Hepatocyte (in vitro differentiated cells): ENCODE data around the gene TOM1L1.

ENCODE experiments used
- EZH2 ChIP-seq: fragments of 200-600 bp; sonication (generic); IDR thresholded peaks from 2 replicates; pipeline ENCODE4 v1.6.1; 2016; ENCODE audit warnings: antibody characterized with exemption, mild to moderate bottlenecking, borderline replicate concordance
- TF ChIP-seq, protein P1 (sequence below): fragments of 200-600 bp; sonication (generic); IDR thresholded peaks from 2 replicates; pipeline ENCODE4 v1.5.1; 2016; ENCODE audit warnings: antibody characterized with exemption, mild to moderate bottlenecking; ENCODE audit not compliant: poor library complexity

DNA sequence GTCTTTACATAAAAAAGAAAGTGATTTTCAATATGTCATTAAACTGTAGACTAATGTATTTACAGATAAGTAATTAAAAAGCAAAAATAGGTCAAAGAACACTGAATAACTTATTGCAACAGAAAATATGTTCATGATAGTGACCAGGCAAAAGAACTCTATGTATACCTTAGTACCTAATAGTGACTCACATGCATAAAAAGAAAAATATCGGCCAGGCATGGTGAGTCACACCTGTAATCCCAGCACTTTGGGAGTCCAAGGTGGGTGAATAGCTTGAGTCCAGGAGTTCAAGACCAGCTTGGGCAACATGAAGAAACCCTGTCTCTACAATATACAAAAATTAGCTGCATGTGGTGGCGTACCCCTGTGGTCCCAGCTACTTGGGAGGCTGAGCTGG is 33.0 kb upstream of the TOM1L1 start:
- TF ChIP-seq, protein P1, sequence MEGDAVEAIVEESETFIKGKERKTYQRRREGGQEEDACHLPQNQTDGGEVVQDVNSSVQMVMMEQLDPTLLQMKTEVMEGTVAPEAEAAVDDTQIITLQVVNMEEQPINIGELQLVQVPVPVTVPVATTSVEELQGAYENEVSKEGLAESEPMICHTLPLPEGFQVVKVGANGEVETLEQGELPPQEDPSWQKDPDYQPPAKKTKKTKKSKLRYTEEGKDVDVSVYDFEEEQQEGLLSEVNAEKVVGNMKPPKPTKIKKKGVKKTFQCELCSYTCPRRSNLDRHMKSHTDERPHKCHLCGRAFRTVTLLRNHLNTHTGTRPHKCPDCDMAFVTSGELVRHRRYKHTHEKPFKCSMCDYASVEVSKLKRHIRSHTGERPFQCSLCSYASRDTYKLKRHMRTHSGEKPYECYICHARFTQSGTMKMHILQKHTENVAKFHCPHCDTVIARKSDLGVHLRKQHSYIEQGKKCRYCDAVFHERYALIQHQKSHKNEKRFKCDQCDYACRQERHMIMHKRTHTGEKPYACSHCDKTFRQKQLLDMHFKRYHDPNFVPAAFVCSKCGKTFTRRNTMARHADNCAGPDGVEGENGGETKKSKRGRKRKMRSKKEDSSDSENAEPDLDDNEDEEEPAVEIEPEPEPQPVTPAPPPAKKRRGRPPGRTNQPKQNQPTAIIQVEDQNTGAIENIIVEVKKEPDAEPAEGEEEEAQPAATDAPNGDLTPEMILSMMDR, result no peak
- no peak for TF ChIP-seq EZH2
